Activated naive CD4-positive, alpha-beta T cell treated with anti-CD3 and anti-CD28 coated beads for 36 hours (primary cell): ENCODE measurements around the gene KIF2A. TPM values are rescaled to one million over a fixed set of nuclear protein-coding genes. Genes with fewer than 3 reads are reported as not detected.

ENCODE experiments used
- CTCF ChIA-PET: fragments of 350-600 bp; sonication (Branson Sonifier 250); formaldehyde crosslinking; loops from one replicate; lab custom pipeline; 2021; ENCODE audit warnings: antibody characterized with exemption; lab: Charles Lee
- DNase-seq: peaks from one replicate; pipeline ENCODE4 v3.0.0-alpha.2; 2020
- H3K27ac Mint-ChIP-seq: one replicate; pipeline ENCODE4 v1.8.0; 2021; ENCODE audit warnings: mild to moderate bottlenecking, mixed read lengths
- H3K27me3 Mint-ChIP-seq: one replicate; pipeline ENCODE4 v1.8.0; 2021; ENCODE audit warnings: low read depth, mixed read lengths
- H3K36me3 Mint-ChIP-seq: one replicate; pipeline ENCODE4 v1.8.0; 2021; ENCODE audit warnings: low read depth, mixed read lengths
- H3K4me1 Mint-ChIP-seq: one replicate; pipeline ENCODE4 v1.8.0; 2021; ENCODE audit warnings: low read depth, mixed read lengths
- H3K4me3 Mint-ChIP-seq: one replicate; pipeline ENCODE4 v1.8.0; 2021; ENCODE audit warnings: mild to moderate bottlenecking, moderate library complexity, mixed read lengths
- H3K9me3 Mint-ChIP-seq: one replicate; pipeline ENCODE4 v1.8.0; 2021; ENCODE audit warnings: mixed read lengths
- intact Hi-C: fragments of 100-400 bp; cut with micrococcal nuclease; formaldehyde crosslinking; loops from one replicate; pipeline ENCODE4 v1.15.1; 2023
- total RNA-seq, 2 experiments: library from RNA; stranded (reverse); gene quantifications; one replicate each; pipeline ENCODE4 v1.2.3, GENCODE V29; 2021

The KIF2A gene
- total RNA-seq, 2 experiments from 2014 or later, result 101 to 117 TPM

DNA sequence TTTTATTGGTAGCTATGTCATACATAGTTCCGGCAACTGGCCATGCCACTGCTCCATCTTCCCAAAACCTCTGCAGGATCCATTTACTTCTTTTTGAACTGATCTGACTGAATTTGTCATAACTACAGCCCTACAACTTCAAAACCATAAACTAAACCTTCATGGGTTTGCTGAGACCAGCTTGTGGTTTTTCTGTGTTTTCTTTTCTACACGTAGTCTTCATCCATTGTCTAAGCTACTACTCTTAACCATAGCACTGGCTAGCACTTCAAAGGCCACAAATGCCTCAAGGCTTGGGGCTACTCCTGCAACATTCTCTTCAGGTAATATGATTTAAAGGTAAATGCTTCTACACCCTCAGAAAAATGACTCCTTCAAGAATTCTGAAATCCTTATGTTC is 9.0 kb upstream of the KIF2A start:
- intact Hi-C loops, result no loop called here
- Mint-ChIP-seq H3K27ac (no peak overlapping the region), H3K36me3 (no peaks in the 10 kb centered on the region), H3K27me3 (no peaks in the 10 kb centered on the region), H3K9me3 (no peaks in the 10 kb centered on the region), H3K4me1 (peaks cover 42% of the 10 kb centered on the region), H3K4me3 (no peak overlapping the region)
- no peak for DNase-seq
- CTCF ChIA-PET, result interaction anchor here (0.6 to 1.8 kb wide), 6 partner anchors 9 to 93 kb away, joined by 3 to 5 read pairs (median 3); no protein-coding TSS in a partner anchor

DNA sequence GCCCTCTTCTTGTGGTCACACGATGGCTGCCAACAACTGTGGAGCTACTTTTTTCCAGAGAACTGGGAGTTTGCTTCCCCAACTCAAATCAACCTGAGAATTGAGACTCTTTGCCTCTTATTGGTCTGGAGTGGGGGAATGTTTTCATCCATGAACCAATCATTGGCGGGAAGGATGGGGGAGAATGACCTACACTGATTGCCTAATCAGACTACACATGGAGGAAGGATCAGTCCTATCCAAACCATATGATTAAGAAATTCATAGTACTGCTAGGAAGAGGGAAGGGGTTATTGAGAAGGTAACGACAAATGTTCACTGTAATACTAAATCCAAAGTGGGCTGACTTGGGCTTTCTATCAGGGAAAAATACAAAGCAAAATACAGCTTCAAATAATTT is 7.9 kb upstream of the KIF2A start:
- intact Hi-C loops, result no loop called here
- H3K4me1 Mint-ChIP-seq, result peaks cover 39% of the 10 kb centered on the region
- CTCF ChIA-PET, result interaction anchor here (0.8 to 1.8 kb wide), 5 partner anchors 10 to 73 kb away, joined by 3 to 6 read pairs (median 5); no protein-coding TSS in a partner anchor
- no peak for DNase-seq
- H3K27ac Mint-ChIP-seq, result no peak overlapping the region
- H3K27me3 Mint-ChIP-seq, result no peaks in the 10 kb centered on the region
- no peaks in the 10 kb centered on the region for H3K9me3 Mint-ChIP-seq
- H3K4me3 Mint-ChIP-seq, result no peak overlapping the region
- no peaks in the 10 kb centered on the region for H3K36me3 Mint-ChIP-seq

DNA sequence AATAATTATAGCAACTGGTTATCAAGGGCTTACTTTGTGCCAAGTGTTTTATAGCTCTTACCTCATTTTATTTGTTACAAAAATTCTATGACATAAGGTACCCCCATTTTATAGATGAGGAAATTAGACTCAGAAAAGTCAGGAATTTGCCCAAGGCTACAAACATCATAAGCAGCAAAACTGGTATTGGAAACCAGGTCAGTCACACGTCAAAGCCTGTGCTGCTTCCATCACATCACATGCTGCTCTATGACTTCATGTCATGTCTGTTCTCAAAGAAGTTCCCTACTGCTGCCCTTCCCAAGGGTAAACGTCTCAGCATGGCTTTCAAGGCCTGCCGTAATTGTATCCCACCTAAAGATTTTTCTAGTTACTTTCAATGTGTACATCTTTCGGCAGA is 6.9 kb upstream of the KIF2A start:
- DNase-seq, result no peak
- Mint-ChIP-seq H3K4me1 (peaks cover 43% of the 10 kb centered on the region), H3K9me3 (no peaks in the 10 kb centered on the region), H3K4me3 (peak overlapping the region; percentile 8), H3K27ac (peak overlapping the region; percentile 79), H3K36me3 (no peaks in the 10 kb centered on the region), H3K27me3 (no peaks in the 10 kb centered on the region)
- CTCF ChIA-PET, result no interaction called here
- intact Hi-C loops, result no loop called here

DNA sequence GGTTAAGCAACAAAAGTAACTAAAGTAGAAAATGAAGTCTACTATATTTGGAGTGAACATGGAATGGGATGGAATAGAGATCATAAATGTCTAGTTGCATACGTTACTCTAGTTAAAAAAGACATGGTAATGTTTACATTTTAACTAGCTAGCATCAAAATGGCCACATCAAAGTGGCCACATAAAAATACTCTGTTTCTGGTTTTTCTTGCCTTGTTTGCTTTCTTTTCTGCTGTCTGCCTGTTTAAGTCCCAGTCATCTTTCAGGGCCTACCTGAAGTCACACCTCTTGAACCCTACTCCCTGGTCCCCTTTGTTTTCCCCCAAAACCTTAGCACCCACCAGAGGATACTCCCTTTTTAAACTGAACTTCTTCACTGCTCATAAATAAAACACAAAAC is 6.4 kb upstream of the KIF2A start:
- Mint-ChIP-seq H3K36me3 (no peaks in the 10 kb centered on the region), H3K9me3 (no peaks in the 10 kb centered on the region), H3K27ac (peak overlapping the region; percentile 79), H3K4me3 (peak overlapping the region; percentile 13), H3K4me1 (peaks cover 43% of the 10 kb centered on the region), H3K27me3 (no peaks in the 10 kb centered on the region)
- CTCF ChIA-PET, result no interaction called here
- intact Hi-C loops, result no loop called here
- DNase-seq, result no peak

DNA sequence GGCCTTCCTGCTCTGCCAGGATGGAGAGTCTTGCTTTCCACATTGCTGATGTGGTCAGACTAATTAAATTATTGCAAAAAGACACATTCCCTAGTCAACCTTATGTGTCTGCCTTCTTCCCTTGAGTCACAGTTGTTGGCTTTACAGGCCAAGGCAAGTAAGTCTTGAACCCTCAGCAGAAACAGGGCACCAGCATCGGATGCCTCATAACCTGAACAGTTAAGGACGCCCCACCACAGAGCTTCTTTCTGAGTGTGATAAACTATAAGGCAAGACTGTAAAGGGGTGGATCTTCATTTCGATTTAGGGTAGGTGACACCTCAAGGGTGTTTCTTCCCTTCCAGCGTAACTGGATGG is 670 bp upstream of the KIF2A start:
- intact Hi-C loops, result loop anchor here (1.0 to 10.0 kb wide), 4 partner anchors 20 to 1141 kb away; partner anchors contain the start of genes SMIM15 and ZSWIM6
- H3K4me1 Mint-ChIP-seq, result peaks cover 44% of the 10 kb centered on the region
- peak overlapping the region; percentile 76 for H3K4me3 Mint-ChIP-seq
- no peak for DNase-seq
- no peaks in the 10 kb centered on the region for H3K27me3 Mint-ChIP-seq
- peak overlapping the region; percentile 96 for H3K27ac Mint-ChIP-seq
- CTCF ChIA-PET, result interaction anchor here (0.7 to 1.3 kb wide), 6 partner anchors 15 to 647 kb away, joined by 3 to 4 read pairs (median 3); no protein-coding TSS in a partner anchor
- peaks cover 22% of the 10 kb centered on the region for H3K36me3 Mint-ChIP-seq
- no peaks in the 10 kb centered on the region for H3K9me3 Mint-ChIP-seq

DNA sequence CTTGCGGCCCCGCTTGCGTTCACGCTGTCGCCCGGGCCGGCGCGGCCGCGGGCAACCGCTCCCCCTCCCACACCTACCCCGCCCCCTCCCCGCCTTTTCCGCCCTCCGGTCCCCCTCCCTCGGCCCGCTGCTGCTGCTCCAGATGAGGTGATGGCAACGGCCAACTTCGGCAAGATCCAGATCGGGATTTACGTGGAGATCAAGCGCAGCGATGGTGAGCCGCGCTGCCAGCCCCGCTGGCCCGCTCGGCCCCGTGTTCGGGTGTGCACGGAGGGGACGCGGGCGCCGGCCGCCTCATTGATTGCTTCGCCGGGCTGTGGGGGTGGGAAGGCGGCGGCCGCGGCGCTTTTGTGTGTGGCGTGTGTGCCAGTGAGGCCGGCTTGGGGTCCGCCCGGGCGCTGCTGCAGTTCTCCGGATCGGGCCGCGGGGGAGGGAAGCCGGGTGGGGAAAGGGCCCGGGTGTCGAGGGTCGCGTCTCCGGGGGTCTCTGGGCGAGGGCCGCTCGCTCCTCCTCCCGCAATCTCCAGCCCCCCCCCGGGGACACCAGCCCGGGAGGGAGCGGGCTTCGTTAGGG is 403 bp downstream of the KIF2A start:
- Mint-ChIP-seq H3K4me3 (peak overlapping the region; percentile 95), H3K36me3 (peaks cover 29% of the 10 kb centered on the region), H3K27me3 (no peaks in the 10 kb centered on the region), H3K9me3 (no peaks in the 10 kb centered on the region), H3K4me1 (peaks cover 51% of the 10 kb centered on the region), H3K27ac (peak overlapping the region; percentile 93)
- intact Hi-C loops, result loop anchor here (1.0 to 10.0 kb wide), 6 partner anchors 50 to 1142 kb away; partner anchors contain the start of genes DIMT1, IPO11 and SMIM15
- CTCF ChIA-PET, result interaction anchor here (0.9 to 1.3 kb wide), 3 partner anchors 16 to 82 kb away, joined by 3 to 4 read pairs (median 4); no protein-coding TSS in a partner anchor
- no peak for DNase-seq

DNA sequence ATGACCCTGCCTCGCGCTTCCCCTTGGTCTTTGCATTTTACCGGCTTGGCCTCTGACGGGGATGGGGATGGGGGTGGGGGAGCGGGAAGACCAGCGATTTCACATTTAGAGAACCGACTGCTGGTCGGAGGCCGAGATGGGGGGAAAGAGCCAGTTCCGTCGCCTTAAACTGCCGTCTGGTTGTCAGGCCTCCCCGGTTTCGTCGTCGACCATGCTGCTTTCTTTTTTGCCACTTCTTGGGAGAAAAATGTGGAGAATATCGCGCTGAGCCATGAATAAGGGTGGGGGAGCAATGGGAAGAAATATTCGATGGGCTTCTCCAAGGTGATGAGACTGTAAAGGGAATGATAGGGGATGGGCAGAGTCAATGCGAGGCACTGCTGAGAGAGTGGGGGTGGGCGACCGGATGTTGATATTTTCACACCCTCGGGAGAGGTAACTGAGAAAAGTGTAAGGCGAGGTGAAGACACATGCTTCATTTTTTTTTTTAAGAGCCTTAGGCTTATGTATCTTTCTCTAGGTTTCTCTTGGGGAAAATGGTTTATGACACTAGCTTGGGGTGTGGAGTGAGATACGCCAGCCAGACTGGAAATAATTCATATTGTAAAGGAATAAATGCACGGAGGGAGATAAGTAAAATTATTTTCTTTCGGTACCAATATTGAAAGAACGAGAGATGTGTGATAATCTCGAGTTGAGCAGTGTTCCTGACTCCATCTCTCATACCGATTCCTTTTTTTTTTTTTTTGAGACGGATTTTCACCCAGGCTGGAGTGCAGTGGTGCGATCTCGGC is 1.1 kb downstream of the KIF2A start:
- no peaks in the 10 kb centered on the region for H3K9me3 Mint-ChIP-seq
- H3K27ac Mint-ChIP-seq, result peak overlapping the region; percentile 93
- H3K36me3 Mint-ChIP-seq, result peaks cover 29% of the 10 kb centered on the region
- DNase-seq, result peak; percentile 77
- CTCF ChIA-PET, result interaction anchor here (0.7 to 1.1 kb wide), 5 partner anchors 9 to 1846 kb away, joined by 3 to 4 read pairs (median 3); no protein-coding TSS in a partner anchor
- H3K27me3 Mint-ChIP-seq, result no peaks in the 10 kb centered on the region
- peaks cover 58% of the 10 kb centered on the region for H3K4me1 Mint-ChIP-seq
- intact Hi-C loops, result loop anchor here (1.0 to 10.0 kb wide), 7 partner anchors 47 to 1142 kb away; partner anchors contain the start of genes DIMT1, IPO11 and SMIM15
- H3K4me3 Mint-ChIP-seq, result peak overlapping the region; percentile 95

DNA sequence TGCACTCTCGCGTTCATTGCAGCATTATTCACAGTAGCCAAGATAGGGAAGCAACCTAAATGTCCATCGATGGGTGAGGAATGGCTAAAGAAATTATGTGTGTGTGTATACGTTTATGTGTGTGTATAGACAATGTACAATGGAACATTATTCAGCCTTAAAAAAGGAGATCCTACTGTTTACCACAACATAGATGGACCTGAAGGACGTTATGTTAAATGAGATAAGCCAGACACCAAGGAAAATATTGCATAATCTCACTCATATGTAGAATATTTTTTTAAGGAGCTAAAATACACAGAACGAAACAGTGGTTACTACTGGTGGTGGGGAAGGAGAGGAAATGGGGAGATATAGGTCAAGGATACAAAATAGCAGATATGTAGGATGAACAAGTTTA is 2.4 kb downstream of the KIF2A start:
- H3K36me3 Mint-ChIP-seq, result peaks cover 29% of the 10 kb centered on the region
- CTCF ChIA-PET, result interaction anchor here (0.7 to 3.4 kb wide), 6 partner anchors 24 to 114 kb away, joined by 3 to 17 read pairs (median 4); no protein-coding TSS in a partner anchor
- DNase-seq, result no peak
- intact Hi-C loops, result loop anchor here (2.0 to 10.0 kb wide), 3 partner anchors 32 to 1144 kb away; partner anchors contain the start of gene SMIM15
- H3K27me3 Mint-ChIP-seq, result no peaks in the 10 kb centered on the region
- peaks cover 66% of the 10 kb centered on the region for H3K4me1 Mint-ChIP-seq
- H3K27ac Mint-ChIP-seq, result peak overlapping the region; percentile 93
- H3K4me3 Mint-ChIP-seq, result peak overlapping the region; percentile 95
- H3K9me3 Mint-ChIP-seq, result no peaks in the 10 kb centered on the region

DNA sequence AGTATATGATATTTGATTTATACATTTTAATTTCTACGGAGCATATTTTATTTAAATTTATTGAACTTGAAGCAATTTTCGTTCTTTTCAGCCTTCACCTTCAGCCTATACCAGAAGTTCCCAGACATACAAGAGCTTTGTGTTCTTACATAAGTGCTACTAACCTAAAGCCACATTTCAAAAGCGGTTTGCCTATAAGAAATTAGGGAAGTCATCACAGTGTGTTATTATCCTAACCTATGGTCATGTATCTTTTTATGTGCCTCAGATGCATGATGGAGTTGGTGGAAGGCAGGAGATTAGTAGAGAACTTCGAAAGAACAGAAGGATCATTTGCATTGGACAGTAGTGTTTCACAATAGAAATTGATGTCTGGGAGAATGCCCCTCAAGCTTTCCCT is 3.1 kb downstream of the KIF2A start:
- Mint-ChIP-seq H3K36me3 (peaks cover 29% of the 10 kb centered on the region), H3K4me1 (peaks cover 66% of the 10 kb centered on the region), H3K4me3 (no peak overlapping the region), H3K27ac (no peak overlapping the region), H3K9me3 (no peaks in the 10 kb centered on the region), H3K27me3 (no peaks in the 10 kb centered on the region)
- CTCF ChIA-PET, result interaction anchor here (0.6 to 3.4 kb wide), 7 partner anchors 13 to 314 kb away, joined by 3 to 17 read pairs (median 3); no protein-coding TSS in a partner anchor
- no peak for DNase-seq
- intact Hi-C loops, result loop anchor here (2.0 to 10.0 kb wide), 3 partner anchors 32 to 1144 kb away; partner anchors contain the start of gene SMIM15

DNA sequence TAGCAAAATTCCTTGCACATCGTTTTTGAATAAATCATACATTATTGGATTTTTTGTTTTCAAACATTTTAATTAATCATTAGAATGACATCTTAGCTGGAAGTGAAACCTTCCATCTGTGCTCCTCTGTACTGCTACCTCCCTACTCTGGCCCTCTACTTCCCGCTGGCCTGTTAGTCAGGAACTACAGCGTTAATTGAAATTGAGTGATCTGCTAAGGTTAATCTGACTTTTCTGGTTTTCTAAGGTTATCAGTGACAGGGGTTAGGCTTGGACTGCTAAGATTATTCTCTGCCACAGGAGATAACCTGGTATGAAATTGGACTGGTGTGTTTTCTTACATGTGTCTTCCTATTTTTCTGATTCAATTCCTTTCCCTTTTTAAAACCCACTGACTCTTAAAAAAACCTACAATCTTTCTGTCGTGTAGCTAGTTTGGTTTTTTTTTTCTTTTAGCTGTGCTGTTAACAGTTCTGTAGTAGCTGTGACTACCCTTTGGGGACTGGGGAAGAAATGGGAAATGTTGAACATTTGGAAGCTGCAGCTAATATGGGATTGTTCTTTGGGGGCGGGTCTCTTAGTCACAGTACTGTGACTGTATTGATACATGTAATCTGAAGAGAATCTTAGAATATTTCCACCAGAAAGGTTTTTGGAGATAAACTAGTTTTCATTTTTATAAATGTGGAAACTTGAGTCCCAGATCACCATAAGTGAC is 4.6 kb downstream of the KIF2A start:
- DNase-seq, result no peak
- Mint-ChIP-seq H3K36me3 (peaks cover 29% of the 10 kb centered on the region), H3K27me3 (no peaks in the 10 kb centered on the region), H3K4me3 (no peak overlapping the region), H3K27ac (no peak overlapping the region), H3K4me1 (peaks cover 72% of the 10 kb centered on the region), H3K9me3 (no peaks in the 10 kb centered on the region)
- CTCF ChIA-PET, result interaction anchor here (0.6 to 3.4 kb wide), 2 partner anchors 44 to 86 kb away, joined by 3 to 17 read pairs; no protein-coding TSS in a partner anchor
- intact Hi-C loops, result no loop called here

DNA sequence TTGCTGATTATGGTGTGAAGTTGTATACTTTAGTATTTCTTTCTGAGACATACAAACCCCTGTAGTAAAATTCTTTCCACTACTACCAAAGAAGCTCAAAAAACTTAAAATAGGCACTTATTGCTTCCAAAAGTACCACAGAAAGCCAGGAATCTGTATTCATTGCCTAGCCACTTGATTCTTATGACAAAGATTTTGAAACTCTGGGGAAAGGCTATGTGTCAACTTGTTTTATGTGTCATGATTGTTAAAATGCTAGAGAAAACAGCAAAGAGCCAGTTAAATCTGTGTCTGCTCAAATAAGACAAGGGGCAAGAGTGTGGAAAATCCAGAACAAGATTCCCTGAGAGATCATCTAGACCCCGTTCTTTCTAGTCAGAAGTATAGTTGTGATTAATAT is 6.0 kb downstream of the KIF2A start:
- no peak overlapping the region for H3K4me3 Mint-ChIP-seq
- peaks cover 80% of the 10 kb centered on the region for H3K4me1 Mint-ChIP-seq
- intact Hi-C loops, result loop anchor here (2.0 kb wide), 1 partner anchor 15 kb away; no protein-coding TSS in a partner anchor
- H3K27me3 Mint-ChIP-seq, result no peaks in the 10 kb centered on the region
- H3K9me3 Mint-ChIP-seq, result no peaks in the 10 kb centered on the region
- no peak for DNase-seq
- H3K27ac Mint-ChIP-seq, result no peak overlapping the region
- H3K36me3 Mint-ChIP-seq, result peaks cover 28% of the 10 kb centered on the region
- CTCF ChIA-PET, result interaction anchor here (0.6 kb wide), 1 partner anchor 152 kb away, joined by 3 read pairs; no protein-coding TSS in a partner anchor
